HG03565 (cell line): ENCODE results near the gene DNM3.
A peak's percentile ranks its signal among the peaks of the same experiment; 100 is the strongest.

ENCODE experiments used
- ATAC-seq: cut with Tn5 transposase; IDR thresholded peaks from one replicate; pipeline ENCODE4 v1.9.1; 2021; ENCODE audit warnings: mild to moderate bottlenecking, moderate library complexity; ENCODE audit not compliant: unreplicated experiment

Gene DNM3

DNA sequence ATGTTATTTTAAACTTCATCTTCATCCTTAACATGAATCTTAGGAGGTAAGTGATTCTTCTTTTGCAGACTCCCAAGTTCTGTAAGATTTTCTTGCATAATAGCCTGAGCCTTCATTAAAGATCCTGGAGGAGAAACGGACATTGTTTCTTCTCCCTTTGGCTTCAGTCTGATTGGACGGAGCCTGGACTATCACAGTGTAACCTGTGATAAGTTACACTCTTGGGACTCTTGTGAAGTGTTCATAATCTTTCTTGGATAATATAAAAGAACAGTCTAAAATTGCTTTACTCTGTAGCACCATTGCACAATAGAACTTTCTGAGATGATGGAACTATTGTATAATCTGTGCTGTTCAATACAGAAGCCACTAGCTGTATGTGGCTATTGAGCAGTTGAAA, 244.8 kb downstream of the DNM3 start:
- no peak for ATAC-seq

GRCh38 chr1:172088256-172088655, 247.0 kb downstream of the DNM3 start:
- ATAC-seq: no peak

DNA sequence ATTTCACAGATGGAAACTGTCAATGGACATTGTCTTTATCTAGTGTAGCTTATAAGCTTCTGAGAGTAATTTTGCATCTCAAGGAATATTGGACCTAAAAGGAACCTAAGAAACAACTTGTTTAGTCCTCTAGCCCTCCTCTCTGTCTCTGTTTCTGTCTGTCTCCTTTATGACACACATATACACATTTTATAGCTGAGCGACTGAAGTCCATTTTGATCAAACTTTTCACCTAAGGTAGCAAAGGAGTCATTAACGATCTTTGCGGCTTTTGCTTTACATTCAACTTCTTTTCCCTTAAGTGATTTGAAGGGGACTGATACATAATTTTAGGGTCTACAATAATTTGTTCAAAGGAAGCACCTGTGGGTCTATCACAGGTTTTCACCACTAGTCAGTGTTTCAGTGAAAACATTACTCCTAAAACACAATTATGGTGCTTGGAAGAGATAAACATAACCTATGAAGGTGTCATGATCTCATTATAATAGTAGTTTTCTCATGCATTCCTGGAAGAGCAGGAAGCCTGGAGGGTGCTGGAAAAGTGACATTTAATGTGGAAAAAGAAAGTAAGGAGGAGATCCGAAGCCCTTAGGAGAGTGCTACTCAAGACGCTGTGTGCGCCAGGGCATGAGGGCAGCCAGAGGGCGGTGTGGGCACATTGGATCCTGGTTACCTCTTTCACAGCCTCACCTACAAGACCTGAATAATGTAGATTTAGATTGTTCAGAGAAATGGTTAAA, 248.6 kb downstream of the DNM3 start:
- no peak for ATAC-seq

- ATAC-seq: no peak
These were observed 249.2 kb downstream of the DNM3 start for GRCh38 chr1:172090511-172090817.

DNA sequence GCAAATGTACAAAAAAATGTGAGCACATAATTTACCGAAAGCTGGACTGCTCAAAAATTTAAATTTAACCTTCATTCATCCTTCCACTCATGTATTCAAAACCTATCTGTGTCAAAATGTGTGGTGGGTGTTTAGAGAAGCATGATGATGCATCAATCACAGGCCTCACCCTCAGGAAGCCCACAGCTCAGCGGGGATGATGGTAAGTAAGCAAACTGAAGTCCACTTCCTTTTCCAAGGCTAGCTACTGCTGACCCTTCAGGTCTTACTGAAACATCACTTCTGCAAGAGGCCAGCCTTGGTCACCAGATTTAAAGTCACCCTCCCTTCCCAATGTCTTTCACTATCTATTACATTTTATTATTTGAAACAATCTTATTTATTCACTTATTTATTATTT, 254.5 kb downstream of the DNM3 start:
- no peak for ATAC-seq

DNA sequence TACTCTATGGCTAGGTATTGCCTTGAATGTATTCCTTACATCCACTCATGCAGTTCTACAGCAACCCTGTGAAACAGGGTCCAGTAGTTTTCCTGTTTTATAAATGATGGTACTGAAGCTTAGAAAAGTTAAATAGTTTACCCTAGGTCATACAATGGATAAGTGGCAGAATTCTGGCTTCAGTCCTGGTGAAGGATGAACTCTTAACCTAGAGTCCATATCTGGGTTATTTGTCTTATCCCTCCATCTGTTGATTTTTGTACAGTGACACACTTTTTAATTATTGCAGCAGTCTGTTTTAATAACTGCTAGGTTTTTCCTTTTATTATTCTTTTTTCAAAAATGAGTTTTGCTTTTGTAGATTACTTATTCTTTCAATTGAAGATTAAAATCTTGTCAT, 263.9 kb downstream of the DNM3 start:
- ATAC-seq: no peak

GRCh38 chr1:172107316-172107975, 266.1 kb downstream of the DNM3 start:
- ATAC-seq: no peak

DNA sequence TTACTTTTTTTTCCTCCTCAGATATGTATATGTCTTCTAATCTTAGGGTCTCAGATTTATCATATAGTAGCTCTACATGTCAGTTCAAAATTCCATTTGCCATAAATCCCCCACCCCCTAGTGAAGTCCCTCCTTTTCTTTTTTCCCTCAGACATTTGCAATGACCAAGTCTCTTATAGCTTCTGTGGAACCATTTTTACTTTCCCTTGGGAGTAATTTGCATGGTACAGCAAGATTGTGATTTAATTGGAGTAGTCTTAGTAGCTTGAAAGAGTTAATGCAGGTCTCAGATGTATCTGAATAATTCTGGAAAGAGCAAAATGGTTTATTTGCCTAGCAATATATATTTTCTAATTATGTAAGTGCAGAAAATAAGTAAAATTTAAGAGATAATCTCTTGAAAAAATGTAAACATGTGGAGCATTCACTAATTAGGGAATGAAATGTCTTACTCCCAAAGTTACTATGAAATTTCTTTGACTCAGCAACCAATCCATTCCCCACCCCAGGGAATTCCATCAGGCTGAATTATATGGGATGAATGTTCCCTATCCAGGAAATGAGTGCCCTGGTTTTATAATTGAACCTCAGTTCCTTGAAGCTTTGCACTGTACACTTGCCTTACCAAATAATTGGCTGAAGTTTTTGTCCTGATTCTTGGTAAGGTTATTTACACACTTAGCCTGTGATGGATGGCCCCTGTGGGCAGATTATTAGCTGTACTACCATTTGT, 267.0 kb downstream of the DNM3 start:
- ATAC-seq: no peak

DNA sequence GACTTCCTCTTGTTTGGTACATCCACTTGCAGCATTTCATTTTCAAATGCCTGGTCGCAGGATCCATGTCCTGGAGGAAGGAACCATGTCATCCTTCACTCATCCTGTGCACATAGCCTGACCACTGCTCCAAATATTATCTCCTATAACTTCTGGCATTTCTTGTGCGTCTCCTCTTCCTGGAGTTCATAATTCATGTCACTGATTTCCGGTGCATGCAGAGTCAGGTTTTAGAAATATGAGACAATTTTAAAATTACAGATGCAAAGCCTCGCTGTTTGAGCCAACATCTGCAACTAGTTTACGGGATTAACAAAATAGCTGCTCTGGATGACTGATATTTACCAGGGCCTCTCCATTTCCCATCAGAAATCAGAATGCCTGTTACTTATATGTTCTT, 268.1 kb downstream of the DNM3 start:
- ATAC-seq: no peak

DNA sequence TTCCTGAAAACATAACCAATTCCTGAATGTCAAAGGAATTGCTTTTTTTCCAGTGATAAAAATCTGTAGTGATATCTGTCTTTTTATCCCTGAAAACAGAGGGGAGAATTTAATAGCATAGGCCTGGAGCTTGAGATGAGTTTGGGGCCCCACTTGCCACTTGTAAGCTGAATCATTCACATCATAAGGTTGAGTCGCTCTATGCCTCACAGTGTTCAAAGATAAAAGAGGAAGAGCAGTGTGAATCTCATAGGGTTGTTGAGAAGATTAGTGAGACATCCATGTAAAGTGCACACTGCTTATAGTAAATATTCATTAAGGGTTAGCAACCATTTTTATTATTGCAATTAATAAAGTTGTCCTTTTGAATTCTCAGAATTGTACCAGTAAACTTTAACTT, 271.3 kb downstream of the DNM3 start:
- no peak for ATAC-seq

GRCh38 chr1:172117800-172118199, 276.5 kb downstream of the DNM3 start:
- ATAC-seq: peak; percentile 51

- ATAC-seq: no peak
These were observed 277.3 kb downstream of the DNM3 start for GRCh38 chr1:172118618-172119017.

GRCh38 chr1:172119184-172119583, 277.9 kb downstream of the DNM3 start:
- ATAC-seq: no peak

DNA sequence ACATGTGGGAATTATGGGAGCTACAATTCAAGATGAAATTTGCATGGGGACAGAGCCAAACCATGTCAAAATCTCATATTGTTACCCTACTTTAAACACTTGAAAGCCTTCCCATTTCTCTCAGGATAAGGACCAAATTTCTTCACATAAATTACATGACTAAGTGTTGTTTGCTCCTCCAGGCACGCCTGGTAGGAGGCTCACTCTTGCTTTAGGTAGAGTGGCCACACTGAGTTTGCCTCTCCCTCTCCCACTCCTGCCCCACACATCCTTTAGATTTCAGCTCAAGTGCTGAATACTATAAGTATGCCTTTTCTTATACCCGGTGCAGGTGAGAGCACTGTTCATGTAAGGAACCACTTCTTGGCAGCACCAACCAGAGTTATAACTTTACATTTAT, 279.1 kb downstream of the DNM3 start:
- ATAC-seq: no peak

- no peak for ATAC-seq
These were observed 279.9 kb downstream of the DNM3 start for GRCh38 chr1:172121081-172121717.

DNA sequence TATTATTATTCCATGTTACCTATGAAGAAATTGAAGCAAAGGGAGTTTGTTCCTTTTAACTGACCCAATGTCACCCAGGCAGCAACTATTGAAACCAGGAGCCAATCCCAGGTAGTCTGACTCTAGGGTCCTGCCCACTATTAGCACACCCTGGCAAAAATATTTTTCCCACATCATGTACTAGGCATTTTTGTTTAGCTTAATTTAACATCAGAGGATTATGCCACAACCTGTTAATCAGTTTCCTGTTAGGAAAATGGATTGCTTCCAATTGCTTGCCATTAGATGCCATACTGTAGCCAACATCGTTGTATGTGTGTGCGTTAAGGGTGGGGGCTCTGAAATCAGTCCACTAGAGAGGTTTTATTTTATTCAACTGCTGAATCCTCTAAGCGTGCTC, 281.1 kb downstream of the DNM3 start:
- ATAC-seq: no peak

GRCh38 chr1:172125250-172125649, 284.0 kb downstream of the DNM3 start:
- no peak for ATAC-seq

GRCh38 chr1:172125812-172126430, 284.6 kb downstream of the DNM3 start:
- no peak for ATAC-seq

- ATAC-seq: no peak
These were observed 291.5 kb downstream of the DNM3 start for GRCh38 chr1:172132836-172133235.

DNA sequence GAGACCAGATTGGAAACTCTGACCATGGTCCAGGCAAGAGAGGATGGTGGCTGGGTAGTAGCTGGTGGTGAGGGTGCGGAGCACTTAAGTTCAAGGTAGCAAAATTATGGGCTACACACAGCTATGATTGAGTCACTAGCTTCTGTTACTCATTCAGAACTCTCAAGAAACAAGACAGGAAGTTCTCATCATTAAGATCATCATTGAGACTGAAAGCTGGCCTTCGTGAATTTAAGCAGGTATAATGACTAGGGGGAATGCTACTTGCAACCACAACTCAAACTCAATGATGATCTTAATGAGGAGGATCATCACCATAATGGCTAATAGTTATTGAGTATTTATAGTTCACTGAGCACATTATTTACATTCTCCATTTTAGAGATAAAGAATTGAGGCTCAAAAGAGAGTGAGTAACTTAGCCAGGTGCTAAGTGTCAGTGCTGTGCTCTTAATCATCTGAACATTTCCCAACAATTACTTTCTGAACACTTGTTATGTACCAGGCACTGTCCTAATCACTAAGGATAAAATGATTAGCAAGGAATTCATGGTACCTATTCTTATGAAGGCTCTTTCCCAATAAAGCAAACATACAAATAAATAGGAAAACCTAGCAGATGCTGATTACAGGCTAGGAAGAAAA, 292.9 kb downstream of the DNM3 start:
- no peak for ATAC-seq
